Measurements from ENCODE around the gene ORC3.

The ORC3 gene

GRCh38 chr6:87541744-87542143, 48.2 kb upstream of the ORC3 start:
- Histone ChIP-seq H3K4me1 (ENCODE audit: insufficient read depth, low read length) (no peaks in the 10 kb centered on the region), H3K27ac (ENCODE audit: low read length) (no peak overlapping the region), H2AFZ (ENCODE audit: low read depth, low read length) (no peak overlapping the region), H3K9ac (ENCODE audit: low read depth, low read length) (no peak overlapping the region), H4K20me1 (ENCODE audit: insufficient read depth, low read length) (no peaks in the 10 kb centered on the region), H3K4me2 (ENCODE audit: insufficient read depth, low read length) (no peak overlapping the region), H3K9me3 (ENCODE audit: insufficient read depth, low read length, severe bottlenecking) (peaks cover 3% of the 10 kb centered on the region), H3K27me3 (ENCODE audit: insufficient read depth, low read length, poor library complexity) (no peaks in the 10 kb centered on the region), H3K36me3 (ENCODE audit: insufficient read depth, low read length) (peaks cover 60% of the 10 kb centered on the region), H3K79me2 (ENCODE audit: insufficient read depth, low read length) (no peaks in the 10 kb centered on the region), H3K4me3 (ENCODE audit: low read depth in 1 of 2, low read length in 2 of 2) (no peak overlapping the region)
- DNase-seq = no peak
- no peak for ATAC-seq (ENCODE audit: insufficient read depth, low read depth)
- TF ChIP-seq CTCF (IDR thresholded peaks at IDR 0.05; ENCODE audit: borderline replicate concordance, extremely low read depth, low read length, poor library complexity, severe bottlenecking) (no peak), EZH2 (IDR thresholded peaks at IDR 0.05; ENCODE audit: borderline replicate concordance, low read depth, low read length, severe bottlenecking) (no peak)

GRCh38 chr6:87543696-87544473, 46.0 kb upstream of the ORC3 start:
- H3K27ac ChIP-seq (ENCODE audit: low read length) = no peak overlapping the region
- H3K9me3 ChIP-seq (ENCODE audit: insufficient read depth, low read length, severe bottlenecking) = peaks cover 3% of the 10 kb centered on the region
- H3K27me3 ChIP-seq (ENCODE audit: insufficient read depth, low read length, poor library complexity) = no peaks in the 10 kb centered on the region
- H3K4me3 ChIP-seq (ENCODE audit: low read depth in 1 of 2, low read length in 2 of 2) = no peak overlapping the region
- H3K4me2 ChIP-seq (ENCODE audit: insufficient read depth, low read length) = no peak overlapping the region
- no peak overlapping the region for H2AFZ ChIP-seq (ENCODE audit: low read depth, low read length)
- no peak overlapping the region for H3K9ac ChIP-seq (ENCODE audit: low read depth, low read length)
- H3K79me2 ChIP-seq (ENCODE audit: insufficient read depth, low read length) = no peaks in the 10 kb centered on the region
- DNase-seq = no peak
- ATAC-seq (ENCODE audit: insufficient read depth, low read depth) = no peak
- TF ChIP-seq EZH2 (IDR thresholded peaks at IDR 0.05; ENCODE audit: borderline replicate concordance, low read depth, low read length, severe bottlenecking) (no peak), CTCF (IDR thresholded peaks at IDR 0.05; ENCODE audit: borderline replicate concordance, extremely low read depth, low read length, poor library complexity, severe bottlenecking) (no peak)
- H3K4me1 ChIP-seq (ENCODE audit: insufficient read depth, low read length) = no peaks in the 10 kb centered on the region
- no peaks in the 10 kb centered on the region for H4K20me1 ChIP-seq (ENCODE audit: insufficient read depth, low read length)
- peaks cover 71% of the 10 kb centered on the region for H3K36me3 ChIP-seq (ENCODE audit: insufficient read depth, low read length)

GRCh38 chr6:87544474-87544735, 45.5 kb upstream of the ORC3 start:
- peaks cover 69% of the 10 kb centered on the region for H3K36me3 ChIP-seq (ENCODE audit: insufficient read depth, low read length)

More at GRCh38 chr6:87544474-87544735, 45.5 kb upstream of the ORC3 start:
- no peaks in the 10 kb centered on the region for H3K4me1 ChIP-seq (ENCODE audit: insufficient read depth, low read length)
- no peak for DNase-seq
- H3K4me3 ChIP-seq (ENCODE audit: low read depth in 1 of 2, low read length in 2 of 2) = no peak overlapping the region
- H4K20me1 ChIP-seq (ENCODE audit: insufficient read depth, low read length) = no peaks in the 10 kb centered on the region
- H3K79me2 ChIP-seq (ENCODE audit: insufficient read depth, low read length) = no peaks in the 10 kb centered on the region
- H3K9me3 ChIP-seq (ENCODE audit: insufficient read depth, low read length, severe bottlenecking) = peaks cover 2% of the 10 kb centered on the region
- no peak overlapping the region for H3K27ac ChIP-seq (ENCODE audit: low read length)
- no peaks in the 10 kb centered on the region for H3K27me3 ChIP-seq (ENCODE audit: insufficient read depth, low read length, poor library complexity)
- H3K9ac ChIP-seq (ENCODE audit: low read depth, low read length) = no peak overlapping the region
- no peak for TF ChIP-seq EZH2 (IDR thresholded peaks at IDR 0.05; ENCODE audit: borderline replicate concordance, low read depth, low read length, severe bottlenecking)
- no peak for TF ChIP-seq CTCF (IDR thresholded peaks at IDR 0.05; ENCODE audit: borderline replicate concordance, extremely low read depth, low read length, poor library complexity, severe bottlenecking)
- no peak overlapping the region for H3K4me2 ChIP-seq (ENCODE audit: insufficient read depth, low read length)
- no peak overlapping the region for H2AFZ ChIP-seq (ENCODE audit: low read depth, low read length)
- no peak for ATAC-seq (ENCODE audit: insufficient read depth, low read depth)

All from DND-41 (cell line).